Keratinocyte (primary cell): ENCODE measurements around the gene MAFF.

Experiments used
- EZH2 ChIP-seq: IDR thresholded peaks from one replicate; pipeline ENCODE4 v1.6.1; 2012; ENCODE audit warnings: inconsistent platforms, mild to moderate bottlenecking, low read length, moderate library complexity
- TF ChIP-seq, protein P1 (sequence below), 3 experiments: IDR thresholded peaks in 1 of 3; conservative IDR thresholded peaks in 1 of 3; optimal IDR thresholded peaks in 1 of 3; 2 replicates in 2 of 3; 3 replicates in 1 of 3; pipeline versions ENCODE3 to v1.5.1; 2011; ENCODE audit warnings: low read length in 3 of 3, mild to moderate bottlenecking in 3 of 3, moderate library complexity in 2 of 3, control low read depth in 1 of 3, inconsistent platforms in 1 of 3; ENCODE audit not compliant: insufficient read depth in 2 of 3; ENCODE audit errors: extremely low read depth in 1 of 3

DNA sequence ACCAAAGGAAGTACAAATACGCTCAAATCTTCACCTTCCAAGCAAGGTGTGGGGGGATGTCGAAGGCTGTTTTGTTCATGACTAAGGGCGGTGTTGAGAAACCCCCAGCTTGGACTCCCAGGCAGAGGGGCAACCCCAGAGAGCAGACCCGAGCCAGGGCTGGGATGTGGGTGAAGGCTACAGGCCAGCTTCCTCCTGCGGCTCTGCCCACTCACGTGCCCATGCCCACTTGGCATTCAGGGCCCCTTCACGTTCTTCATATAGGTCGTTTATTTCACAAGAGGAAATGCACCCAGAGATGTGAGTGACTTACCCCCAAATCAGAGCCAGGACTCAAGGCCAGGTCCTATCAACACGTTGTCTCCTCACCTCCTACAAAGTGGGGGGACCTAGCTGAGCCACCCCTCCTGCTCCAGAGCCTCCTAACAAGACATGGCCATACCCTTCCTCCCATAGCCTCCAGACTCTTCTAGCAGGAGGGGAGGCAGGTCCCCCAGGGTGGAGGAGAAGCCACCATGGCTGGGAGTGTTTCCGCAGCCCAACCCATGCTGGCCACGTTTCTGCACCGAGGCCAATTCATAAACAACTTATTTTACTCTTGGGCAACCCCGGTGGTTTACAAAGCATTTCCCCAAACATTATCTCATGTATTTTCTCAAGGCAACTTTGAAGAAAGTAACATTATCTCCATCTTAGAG lies 49.0 kb downstream of the MAFF start:
- TF ChIP-seq, protein P1, sequence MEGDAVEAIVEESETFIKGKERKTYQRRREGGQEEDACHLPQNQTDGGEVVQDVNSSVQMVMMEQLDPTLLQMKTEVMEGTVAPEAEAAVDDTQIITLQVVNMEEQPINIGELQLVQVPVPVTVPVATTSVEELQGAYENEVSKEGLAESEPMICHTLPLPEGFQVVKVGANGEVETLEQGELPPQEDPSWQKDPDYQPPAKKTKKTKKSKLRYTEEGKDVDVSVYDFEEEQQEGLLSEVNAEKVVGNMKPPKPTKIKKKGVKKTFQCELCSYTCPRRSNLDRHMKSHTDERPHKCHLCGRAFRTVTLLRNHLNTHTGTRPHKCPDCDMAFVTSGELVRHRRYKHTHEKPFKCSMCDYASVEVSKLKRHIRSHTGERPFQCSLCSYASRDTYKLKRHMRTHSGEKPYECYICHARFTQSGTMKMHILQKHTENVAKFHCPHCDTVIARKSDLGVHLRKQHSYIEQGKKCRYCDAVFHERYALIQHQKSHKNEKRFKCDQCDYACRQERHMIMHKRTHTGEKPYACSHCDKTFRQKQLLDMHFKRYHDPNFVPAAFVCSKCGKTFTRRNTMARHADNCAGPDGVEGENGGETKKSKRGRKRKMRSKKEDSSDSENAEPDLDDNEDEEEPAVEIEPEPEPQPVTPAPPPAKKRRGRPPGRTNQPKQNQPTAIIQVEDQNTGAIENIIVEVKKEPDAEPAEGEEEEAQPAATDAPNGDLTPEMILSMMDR (optimal IDR thresholded peaks at IDR 0.05 in 1 of 3, IDR thresholded peaks at IDR 0.05 in 1 of 3, conservative IDR thresholded peaks at IDR 0.05 in 1 of 3; ENCODE audit: extremely low read depth in 1 of 3, insufficient read depth in 2 of 3, low read length in 3 of 3) = no peak
- no peak for TF ChIP-seq EZH2
